MM.1S (cell line): ENCODE data around the gene RIN2.

Experiments used
- DNase-seq: peaks from one replicate; pipeline ENCODE4 v3.0.0-alpha.2; 2015
- H2AFZ ChIP-seq: fragments of 300-600 bp; sonication (generic); 2 replicates; pipeline ENCODE4 v1.6.0; 2016; ENCODE audit warnings: antibody characterized with exemption, low read length
- H3F3A ChIP-seq: fragments of 300-600 bp; sonication (generic); 2 replicates; pipeline ENCODE4 v1.6.1; 2016; ENCODE audit warnings: mild to moderate bottlenecking, antibody characterized with exemption, low read length, moderate library complexity, mixed read lengths; ENCODE audit not compliant: insufficient read depth
- H3K27ac ChIP-seq: fragments of 300-600 bp; sonication (generic); 2 replicates; pipeline ENCODE4 v1.5.1; 2016; ENCODE audit warnings: mild to moderate bottlenecking, low read length
- H3K27me3 ChIP-seq: fragments of 300-600 bp; sonication (generic); replicated peaks from 2 replicates; pipeline ENCODE4 v1.6.0; 2016; ENCODE audit warnings: low read length; ENCODE audit not compliant: insufficient read depth
- H3K36me3 ChIP-seq: fragments of 300-600 bp; sonication (generic); replicated peaks from 2 replicates; pipeline ENCODE4 v1.6.1; 2016; ENCODE audit warnings: mild to moderate bottlenecking, low read length, mixed read lengths; ENCODE audit not compliant: insufficient read depth
- H3K4me1 ChIP-seq: fragments of 300-600 bp; sonication (generic); 2 replicates; pipeline ENCODE4 v1.6.1; 2016; ENCODE audit warnings: low read length, mixed read lengths
- H3K4me2 ChIP-seq: fragments of 300-600 bp; sonication (generic); 2 replicates; pipeline ENCODE4 v1.6.0; 2016; ENCODE audit warnings: low read depth, low read length
- H3K4me3 ChIP-seq: fragments of 300-600 bp; sonication (generic); 2 replicates; pipeline ENCODE4 v1.5.1; 2016; ENCODE audit warnings: low read length, mixed read lengths
- H3K79me2 ChIP-seq: fragments of 300-600 bp; sonication (generic); 2 replicates; pipeline ENCODE4 v1.6.1; 2016; ENCODE audit warnings: mixed run types, low read length, mixed read lengths
- H3K9ac ChIP-seq: fragments of 300-600 bp; sonication (generic); 2 replicates; pipeline ENCODE4 v1.6.1; 2016; ENCODE audit warnings: low read length, mixed read lengths
- H3K9me2 ChIP-seq: fragments of 300-600 bp; sonication (generic); replicated peaks from 2 replicates; pipeline ENCODE4 v1.6.1; 2016; ENCODE audit warnings: mild to moderate bottlenecking, low read length, mixed read lengths; ENCODE audit not compliant: insufficient read depth
- H3K9me3 ChIP-seq: fragments of 300-600 bp; sonication (generic); replicated peaks from 2 replicates; pipeline ENCODE4 v1.6.1; 2016; ENCODE audit warnings: mild to moderate bottlenecking, low read length, mixed read lengths; ENCODE audit not compliant: insufficient read depth
- H4K20me1 ChIP-seq: fragments of 300-600 bp; sonication (generic); 2 replicates; pipeline ENCODE4 v1.6.1; 2016; ENCODE audit warnings: mild to moderate bottlenecking, low read length, moderate library complexity, mixed read lengths; ENCODE audit not compliant: insufficient read depth
- CTCF ChIP-seq: fragments of 300-600 bp; sonication (generic); IDR thresholded peaks from 2 replicates; pipeline ENCODE4 v1.5.1; 2016; ENCODE audit warnings: antibody characterized with exemption, low read length, mixed read lengths
- EZH2 ChIP-seq: fragments of 300-600 bp; sonication (generic); optimal IDR thresholded peaks from 2 replicates; pipeline ENCODE3; 2017; ENCODE audit warnings: low read depth, mild to moderate bottlenecking, antibody characterized with exemption, low read length, mixed read lengths
- EZH2phosphoT487 ChIP-seq: fragments of 300-600 bp; sonication (generic); IDR thresholded peaks from 2 replicates; pipeline ENCODE4 v1.6.1; 2018; ENCODE audit warnings: antibody characterized with exemption, low read length

Gene RIN2

GRCh38 chr20:19725814-19726525 lies 32.1 kb upstream of the RIN2 start:
- no peak for DNase-seq
- H3K27me3 ChIP-seq = no peaks in the 10 kb centered on the region
- no peak overlapping the region for H3K4me2 ChIP-seq
- H3K36me3 ChIP-seq = no peaks in the 10 kb centered on the region
- no peak for TF ChIP-seq EZH2
- no peak for TF ChIP-seq EZH2phosphoT487
- TF ChIP-seq CTCF = no peak
- H3K9me3 ChIP-seq = no peaks in the 10 kb centered on the region
- no peak overlapping the region for H2AFZ ChIP-seq
- no peak overlapping the region for H3K9ac ChIP-seq
- no peaks in the 10 kb centered on the region for H3F3A ChIP-seq
- H3K4me3 ChIP-seq = no peak overlapping the region
- no peaks in the 10 kb centered on the region for H4K20me1 ChIP-seq
- no peaks in the 10 kb centered on the region for H3K4me1 ChIP-seq
- no peak overlapping the region for H3K27ac ChIP-seq
- no peaks in the 10 kb centered on the region for H3K9me2 ChIP-seq
- no peaks in the 10 kb centered on the region for H3K79me2 ChIP-seq

GRCh38 chr20:19727251-19727847 lies 30.7 kb upstream of the RIN2 start:
- no peak for TF ChIP-seq EZH2
- TF ChIP-seq CTCF = no peak
- no peak for TF ChIP-seq EZH2phosphoT487
- Histone ChIP-seq H3K9me3 (no peaks in the 10 kb centered on the region), H3K4me3 (no peak overlapping the region), H4K20me1 (no peaks in the 10 kb centered on the region), H3K4me1 (no peaks in the 10 kb centered on the region), H2AFZ (no peak overlapping the region), H3K4me2 (no peak overlapping the region), H3K79me2 (no peaks in the 10 kb centered on the region), H3K36me3 (no peaks in the 10 kb centered on the region), H3F3A (no peaks in the 10 kb centered on the region), H3K27ac (no peak overlapping the region), H3K27me3 (no peaks in the 10 kb centered on the region), H3K9ac (no peak overlapping the region), H3K9me2 (no peaks in the 10 kb centered on the region)
- no peak for DNase-seq

- no peak overlapping the region for H3K4me2 ChIP-seq
- no peaks in the 10 kb centered on the region for H3K27me3 ChIP-seq
- H3K9me3 ChIP-seq = no peaks in the 10 kb centered on the region
- H3K9me2 ChIP-seq = no peaks in the 10 kb centered on the region
- H2AFZ ChIP-seq = no peak overlapping the region
- no peaks in the 10 kb centered on the region for H3K4me1 ChIP-seq
- H4K20me1 ChIP-seq = no peaks in the 10 kb centered on the region
- DNase-seq = no peak
- H3K79me2 ChIP-seq = no peaks in the 10 kb centered on the region
- TF ChIP-seq EZH2 = no peak
- TF ChIP-seq EZH2phosphoT487 = no peak
- no peak for TF ChIP-seq CTCF
- H3K4me3 ChIP-seq = no peak overlapping the region
- H3K27ac ChIP-seq = no peak overlapping the region
- no peaks in the 10 kb centered on the region for H3K36me3 ChIP-seq
- H3K9ac ChIP-seq = no peak overlapping the region
- H3F3A ChIP-seq = no peaks in the 10 kb centered on the region
Observed at GRCh38 chr20:19729672-19730071, 28.4 kb upstream of the RIN2 start.
